Middle frontal gyrus (tissue), 1 donor: ENCODE results near the gene ATG10.

Experiments used
- DNase-seq: peaks from one replicate; pipeline ENCODE4 v3.0.0-alpha.2; 2015; ENCODE audit warnings: low spot score; ENCODE audit errors: extremely low spot score

Gene ATG10

DNA sequence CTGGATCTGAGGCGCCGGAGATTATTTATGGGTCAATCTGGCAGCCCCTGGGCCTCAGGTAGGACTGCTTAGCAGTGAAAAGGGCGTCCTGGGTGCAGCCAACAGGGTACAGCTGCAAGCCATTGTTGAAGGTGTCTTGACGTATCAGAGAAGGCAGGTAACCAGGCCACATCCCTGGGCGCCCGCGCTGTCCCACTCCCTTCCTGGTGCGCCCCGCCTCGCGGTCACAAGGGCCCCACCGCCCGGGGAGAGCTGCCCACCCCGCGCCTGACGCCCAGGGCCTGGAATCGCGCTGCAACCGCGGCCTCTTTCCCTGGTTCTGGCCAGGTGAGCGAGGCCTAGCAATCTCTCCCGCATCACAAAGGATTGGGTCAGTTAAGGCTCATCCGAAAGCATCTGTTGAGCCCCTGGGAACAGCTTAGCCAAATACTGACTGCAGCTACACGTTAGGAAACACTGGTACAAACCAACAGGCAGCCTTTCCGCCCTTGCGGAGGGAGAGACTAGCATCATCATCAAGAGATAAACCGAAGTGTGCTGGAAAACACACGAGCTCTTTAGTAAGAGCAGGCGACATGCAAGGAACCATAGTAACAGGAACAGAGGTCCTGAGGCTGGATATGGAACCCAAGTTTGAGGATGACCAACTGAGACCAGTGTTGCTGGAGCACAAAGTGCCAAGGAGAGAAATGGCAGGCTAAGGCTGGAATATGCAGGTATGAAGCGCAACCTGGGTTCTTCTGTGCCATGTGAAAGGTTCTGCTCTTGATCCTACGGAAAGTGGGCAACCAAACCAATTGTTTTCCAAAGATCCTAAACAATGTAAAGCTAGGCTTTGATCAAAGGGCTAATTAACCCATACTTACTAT is 302.8 kb downstream of the ATG10 start:
- DNase-seq: no peak

DNA sequence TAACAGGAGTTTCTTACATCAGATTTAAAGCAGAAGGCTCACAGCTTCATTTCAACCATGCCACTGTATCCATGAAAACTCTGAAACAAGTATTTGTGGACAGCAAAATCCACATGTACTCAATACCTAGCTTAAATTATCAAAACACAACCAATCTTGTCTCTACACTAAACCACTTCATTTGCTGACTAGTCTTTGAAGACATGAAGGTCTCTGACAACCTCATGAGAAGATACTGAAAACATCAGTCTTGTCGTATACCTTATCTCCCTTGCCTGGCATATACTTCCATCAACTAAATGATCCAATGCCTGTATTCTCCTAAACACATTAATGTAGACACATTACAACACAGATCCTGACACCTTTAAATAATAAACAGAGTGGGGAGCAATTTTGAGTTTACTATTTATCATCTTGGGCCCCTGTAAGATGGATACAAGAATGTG is 303.4 kb downstream of the ATG10 start:
- no peak for DNase-seq

DNA sequence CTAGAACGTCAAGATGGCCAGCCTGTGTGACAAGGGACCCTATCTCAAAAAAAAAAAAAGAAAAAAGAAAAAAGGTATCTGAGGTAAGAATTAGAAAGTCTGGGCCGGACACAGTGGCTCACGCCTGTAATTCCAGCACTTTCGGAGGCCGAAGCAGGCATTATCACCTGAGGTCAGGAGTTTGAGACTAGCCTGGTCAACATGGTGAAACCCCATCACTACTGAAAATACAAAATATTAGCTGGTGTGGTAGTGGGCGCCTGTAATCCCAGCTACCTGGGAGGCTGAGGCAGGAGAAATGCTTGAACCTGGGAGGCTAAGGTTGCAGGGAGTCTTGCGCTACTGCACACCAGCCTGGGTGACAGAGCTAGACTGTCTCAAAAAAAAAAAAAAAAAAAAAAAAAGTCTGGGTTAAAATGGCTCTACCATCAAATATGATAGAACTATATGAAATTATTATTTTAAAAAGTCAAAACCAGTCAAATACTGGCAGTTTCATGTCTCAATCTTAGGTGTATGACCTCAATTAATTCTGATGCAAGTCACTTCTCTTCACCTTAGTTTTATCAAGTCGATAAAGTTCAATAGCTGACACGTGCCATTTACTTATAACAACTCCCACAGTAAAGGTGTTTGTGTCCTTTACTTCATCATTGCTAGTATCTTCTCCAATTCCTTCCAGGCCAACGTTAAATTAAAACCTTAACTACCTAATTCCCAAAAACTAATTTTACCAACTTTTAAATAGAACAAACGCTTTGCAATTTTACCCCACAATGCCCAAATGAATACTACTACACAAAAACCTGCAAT is 305.2 kb downstream of the ATG10 start:
- no peak for DNase-seq

DNA sequence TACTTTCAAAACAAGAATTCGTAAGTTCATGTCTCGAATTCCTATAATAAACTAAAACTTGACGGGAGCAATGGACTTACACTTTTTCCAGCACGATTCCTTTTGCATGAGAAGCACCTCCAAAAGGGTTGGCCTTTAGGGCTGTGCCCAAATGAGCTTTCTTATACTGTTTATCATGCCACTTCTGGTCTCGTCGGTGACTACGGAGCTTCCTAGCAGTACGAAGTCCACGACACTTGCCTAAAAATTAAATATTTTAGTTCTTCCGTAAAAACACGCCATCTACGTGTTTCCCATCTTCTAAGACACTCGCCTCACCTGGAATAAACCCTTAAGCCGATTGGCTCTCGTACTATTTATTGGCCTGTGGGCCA is 305.8 kb downstream of the ATG10 start:
- no peak for DNase-seq

DNA sequence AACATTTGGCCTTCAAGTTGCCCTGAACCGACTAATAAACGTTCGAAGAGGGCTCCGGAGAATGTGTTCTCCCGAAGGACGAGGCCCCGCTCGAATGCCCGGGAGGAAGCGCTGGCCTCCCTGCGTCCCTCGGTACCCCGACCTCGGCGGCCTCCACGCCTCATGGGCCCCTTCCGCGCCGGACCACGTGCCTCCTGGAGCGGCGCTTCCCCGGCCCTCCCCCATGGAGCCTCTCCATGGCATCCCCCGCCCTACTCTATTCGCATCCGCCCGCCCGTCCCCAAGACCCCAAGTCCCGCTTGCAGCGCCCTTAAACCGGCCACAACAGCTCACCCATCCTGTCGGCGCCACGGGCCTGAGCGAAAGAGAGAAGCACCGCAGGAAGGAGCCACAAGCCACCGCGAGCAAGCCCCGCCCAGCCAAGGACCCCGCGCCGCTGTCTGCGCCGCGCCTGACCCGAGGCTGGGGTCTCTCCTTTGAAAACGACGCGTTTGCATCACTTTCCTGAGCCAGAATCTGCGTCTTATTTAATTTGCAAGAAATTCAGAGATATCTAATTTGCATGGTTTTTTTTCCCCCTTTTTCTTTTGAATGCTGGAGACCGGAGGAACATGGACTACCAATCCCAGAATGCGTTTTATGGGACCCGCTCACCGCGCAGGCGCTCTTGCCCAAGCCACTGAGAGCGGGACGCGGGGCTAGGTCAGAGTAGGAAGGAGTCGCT is 306.3 kb downstream of the ATG10 start, which contains the start of gene RPS23:
TSS of gene RPS23 (minus strand) at position 368 of the 724 bp plus-strand sequence. CDS start at position 337, 31 bp downstream.
- DNase-seq: peak; percentile 89

DNA sequence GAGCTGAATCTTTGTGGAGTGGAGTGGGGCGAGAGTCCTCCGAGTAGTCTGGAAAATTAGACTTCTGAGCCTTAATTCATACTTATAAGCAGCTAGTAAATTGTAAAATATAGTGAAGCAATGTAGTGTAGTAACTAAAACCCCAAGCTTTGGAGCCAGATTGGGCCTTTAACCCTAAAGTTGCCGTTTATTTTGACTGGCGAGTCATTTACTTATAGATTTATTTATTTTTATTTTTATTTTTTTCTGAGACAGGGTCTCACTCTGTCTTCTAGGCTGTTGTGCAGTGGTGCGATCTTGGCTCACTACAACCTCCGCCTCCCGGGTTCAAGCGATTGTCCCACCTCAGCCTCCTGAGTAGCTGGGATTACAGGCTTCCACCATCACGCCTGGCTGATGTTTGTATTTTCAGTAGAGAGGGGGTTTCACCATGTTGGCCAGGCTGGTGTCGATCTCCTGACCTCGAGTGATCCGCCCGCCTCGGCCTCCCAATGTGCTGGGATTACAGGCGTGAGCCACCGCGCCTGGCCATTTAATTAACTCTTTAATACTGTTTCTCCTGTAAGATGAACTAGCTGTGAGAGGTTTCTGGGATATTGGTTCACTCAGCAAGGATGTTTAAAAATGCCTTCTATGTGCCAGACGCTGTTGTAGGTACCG is 307.0 kb downstream of the ATG10 start:
- DNase-seq: no peak

DNA sequence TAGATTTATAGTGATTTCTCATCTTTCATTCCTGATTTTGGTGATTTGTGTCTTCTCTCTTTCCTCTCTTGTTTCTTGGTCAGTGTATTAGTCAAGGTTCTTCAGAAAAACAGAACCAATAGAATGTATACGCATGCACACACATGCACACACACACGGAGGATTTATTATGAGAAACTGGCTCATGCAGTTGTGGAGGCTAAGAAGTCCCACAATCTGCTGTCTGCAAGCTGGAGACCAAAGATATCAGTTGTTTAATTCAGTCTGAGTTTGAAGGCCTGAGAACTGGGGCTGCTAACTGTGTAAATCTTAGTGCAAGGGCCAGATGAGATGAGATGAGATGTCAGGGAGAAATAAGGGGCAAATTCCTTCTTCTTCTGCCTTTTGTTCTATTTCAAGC is 312.1 kb downstream of the ATG10 start:
- no peak for DNase-seq

DNA sequence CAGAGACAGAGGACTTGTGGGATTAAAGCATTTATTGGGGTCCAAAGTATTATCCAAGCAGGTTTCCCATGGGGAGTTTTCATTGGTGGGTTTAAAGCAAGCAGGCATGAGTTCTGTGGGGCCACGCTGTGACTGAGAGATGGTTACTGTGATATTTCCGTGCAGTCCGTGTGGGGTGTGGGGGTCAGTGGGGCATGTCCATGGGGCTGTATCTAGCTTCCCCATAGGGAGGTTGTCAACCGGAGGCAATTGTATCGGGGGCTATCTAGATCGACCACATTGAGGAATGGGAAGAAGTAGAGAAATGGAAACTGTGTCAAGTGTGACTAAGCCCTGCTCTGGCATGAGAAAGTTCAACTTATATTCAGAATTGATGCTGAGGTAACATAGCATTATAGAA is 313.4 kb downstream of the ATG10 start:
- no peak for DNase-seq

DNA sequence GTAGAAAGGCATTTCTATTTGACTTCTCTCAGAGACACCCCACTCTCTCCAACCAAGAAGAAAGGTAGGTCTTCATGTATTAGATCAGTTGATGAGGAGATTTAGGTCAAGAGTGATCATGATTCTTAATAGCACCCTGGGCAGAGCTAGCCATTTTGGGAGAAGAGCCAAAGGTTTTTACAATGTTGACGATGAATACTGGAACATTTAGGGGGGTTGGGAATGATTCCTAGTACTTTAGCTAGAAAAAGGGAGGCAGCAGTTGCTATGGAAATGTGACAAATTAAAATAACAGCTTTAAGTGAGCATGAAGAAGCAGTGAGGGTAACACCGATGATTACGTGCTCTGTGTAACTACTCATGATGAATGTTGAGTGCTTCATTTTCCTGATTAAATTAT is 315.8 kb downstream of the ATG10 start:
- DNase-seq: no peak

DNA sequence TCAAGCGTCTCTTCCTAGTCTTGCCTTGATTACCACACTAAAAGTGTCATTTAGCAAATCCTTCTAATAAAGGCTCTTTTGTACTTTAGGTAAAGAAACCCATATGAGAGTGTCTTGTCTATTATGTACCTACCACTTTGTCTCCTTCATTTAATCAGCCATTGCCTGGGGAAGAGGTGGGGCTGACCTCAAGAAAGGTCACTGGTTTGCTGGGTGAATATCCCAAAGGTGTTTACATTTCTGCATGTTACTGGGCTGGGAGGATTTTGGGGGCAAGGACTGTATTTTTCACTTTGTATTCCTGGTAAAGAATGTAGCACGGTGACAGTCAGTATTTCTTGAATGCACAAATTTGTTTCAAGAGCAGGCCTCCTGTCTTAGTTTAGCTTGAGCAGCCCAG is 318.2 kb downstream of the ATG10 start:
- no peak for DNase-seq

DNA sequence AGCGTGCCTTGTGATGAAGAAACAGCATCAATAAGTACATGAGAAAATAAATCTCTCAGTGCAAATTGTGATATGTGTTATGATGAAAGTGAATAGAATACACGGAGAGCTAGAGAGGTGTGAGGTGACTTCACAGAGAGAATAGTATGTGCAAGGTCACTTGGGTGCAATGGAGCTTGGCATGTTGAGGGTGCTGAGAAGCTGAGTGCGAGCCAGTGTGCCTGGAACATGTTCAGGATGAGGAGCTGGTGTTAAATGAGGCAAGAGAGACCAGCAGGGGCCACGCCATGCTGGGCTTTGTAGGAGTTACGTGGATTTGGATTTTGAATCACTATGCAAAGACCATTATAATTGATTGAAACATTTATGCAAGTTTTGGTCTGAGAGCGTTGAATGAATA is 319.1 kb downstream of the ATG10 start:
- DNase-seq: no peak

DNA sequence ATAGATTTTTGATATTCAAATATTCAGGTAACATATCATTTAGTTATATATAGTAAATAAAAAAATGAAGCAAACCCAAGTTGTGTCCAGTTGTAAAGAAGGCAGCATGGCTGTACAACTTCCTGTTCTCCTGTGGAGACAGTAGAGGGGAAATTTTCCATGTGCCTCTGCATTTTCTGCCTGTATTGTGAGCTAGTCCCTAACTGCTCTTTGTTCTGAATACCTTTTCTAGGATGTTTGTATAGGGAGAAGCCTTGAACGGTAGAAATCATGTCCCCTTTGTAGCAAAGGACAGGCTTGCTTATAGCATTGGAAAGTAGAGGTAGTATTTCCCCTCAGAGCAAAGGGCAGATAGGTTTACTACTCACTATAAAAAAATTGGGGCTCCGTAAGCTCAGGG is 319.6 kb downstream of the ATG10 start:
- no peak for DNase-seq

DNA sequence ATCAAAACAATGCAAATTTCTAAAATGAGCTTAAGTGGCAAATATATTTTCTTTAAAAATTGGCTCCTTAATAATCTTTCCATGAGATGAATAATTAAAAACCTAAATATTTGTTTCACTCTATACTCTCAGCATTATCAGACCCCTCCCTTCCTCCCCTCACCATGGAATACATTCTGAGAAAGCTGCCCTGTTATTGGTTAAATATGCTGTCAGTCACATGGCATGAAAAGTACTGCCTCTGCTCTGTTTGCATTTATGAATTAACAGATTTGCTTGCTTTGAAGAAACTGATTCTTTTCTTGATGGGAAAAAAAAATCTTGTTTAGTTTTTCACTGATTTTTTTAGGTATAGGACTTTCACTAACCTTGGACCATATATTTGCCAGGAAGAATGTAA is 323.3 kb downstream of the ATG10 start:
- no peak for DNase-seq

DNA sequence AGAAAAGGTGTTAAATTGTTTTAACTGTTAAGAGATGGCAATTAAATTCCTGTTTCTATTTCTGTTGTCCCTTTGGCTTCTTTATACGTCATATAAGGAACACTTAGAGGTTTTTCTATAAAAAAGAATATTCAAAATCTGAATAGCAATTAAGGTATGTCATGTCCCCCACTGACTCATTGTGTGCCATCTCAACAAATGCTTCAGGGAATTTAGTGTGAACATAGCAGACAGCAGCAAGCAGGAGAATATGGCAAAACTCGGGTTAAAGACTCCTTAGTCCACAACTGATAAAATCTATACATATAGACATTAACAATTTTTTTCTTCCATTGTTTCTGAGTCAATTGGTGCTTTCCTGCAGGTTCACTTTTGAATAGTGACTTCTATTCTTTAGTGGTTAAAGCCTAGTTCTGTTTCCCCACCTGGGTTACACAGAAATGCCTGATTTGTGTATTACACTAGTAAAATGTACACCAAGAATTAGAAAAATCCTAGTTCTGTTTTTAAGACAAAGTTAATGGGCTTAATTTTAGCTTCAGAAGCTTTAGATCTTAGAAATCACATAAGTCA is 324.2 kb downstream of the ATG10 start:
- DNase-seq: no peak

DNA sequence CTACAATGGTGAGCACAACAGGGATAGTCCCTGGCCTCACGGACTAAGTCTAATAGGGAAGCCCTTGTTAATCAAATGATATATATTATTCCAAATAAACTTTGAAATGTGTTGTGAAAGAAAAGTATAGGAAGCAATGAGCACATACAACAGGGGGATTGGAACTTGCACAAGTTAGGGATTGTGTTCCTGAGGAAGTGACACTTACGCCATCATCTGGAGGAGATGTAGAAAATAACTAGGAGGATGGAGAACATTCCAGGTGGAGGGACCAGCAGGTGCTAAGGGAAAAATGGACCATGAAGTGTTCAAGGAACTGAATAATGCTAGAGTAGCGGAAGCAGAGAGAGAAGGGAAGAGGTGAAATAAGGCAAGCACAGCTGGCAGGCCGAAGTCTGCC is 325.1 kb downstream of the ATG10 start:
- no peak for DNase-seq

DNA sequence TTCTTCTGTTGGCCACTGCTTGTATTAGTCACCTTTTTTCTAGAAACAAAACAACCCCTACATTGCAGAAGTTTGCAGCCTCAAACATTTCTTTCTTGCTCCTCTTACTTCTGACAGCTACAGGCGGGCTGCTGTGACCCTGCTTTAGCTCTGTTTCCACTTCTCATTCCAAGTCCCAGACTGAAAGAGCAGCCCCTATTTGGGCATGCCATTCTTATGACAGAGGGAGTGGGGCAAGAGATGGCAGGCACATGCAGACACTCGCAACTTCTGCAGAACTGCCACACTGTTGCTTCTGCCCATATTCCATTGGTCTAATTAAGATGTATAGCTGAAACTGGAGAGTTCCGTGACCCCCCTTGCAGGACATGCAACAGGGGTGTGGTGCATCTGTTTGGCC is 325.9 kb downstream of the ATG10 start:
- DNase-seq: no peak

DNA sequence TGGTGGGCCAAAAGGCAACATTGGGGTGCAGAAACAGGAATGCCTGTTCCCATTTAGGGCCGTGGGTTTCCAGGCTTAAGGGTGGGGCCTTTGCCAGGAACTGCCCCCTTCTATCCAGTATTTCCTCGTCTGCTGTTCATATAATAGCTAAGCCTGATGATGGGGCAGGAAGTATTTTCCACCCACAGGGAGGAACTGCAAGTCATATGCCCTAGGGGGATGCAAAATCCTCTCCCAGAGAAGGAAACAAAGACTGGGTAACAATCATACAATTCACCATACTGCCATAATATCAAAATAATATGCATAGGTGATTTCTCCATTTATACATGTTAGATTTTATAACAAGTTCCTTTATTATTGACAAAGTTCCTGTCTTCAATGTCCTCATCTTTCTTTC is 326.8 kb downstream of the ATG10 start:
- no peak for DNase-seq

DNA sequence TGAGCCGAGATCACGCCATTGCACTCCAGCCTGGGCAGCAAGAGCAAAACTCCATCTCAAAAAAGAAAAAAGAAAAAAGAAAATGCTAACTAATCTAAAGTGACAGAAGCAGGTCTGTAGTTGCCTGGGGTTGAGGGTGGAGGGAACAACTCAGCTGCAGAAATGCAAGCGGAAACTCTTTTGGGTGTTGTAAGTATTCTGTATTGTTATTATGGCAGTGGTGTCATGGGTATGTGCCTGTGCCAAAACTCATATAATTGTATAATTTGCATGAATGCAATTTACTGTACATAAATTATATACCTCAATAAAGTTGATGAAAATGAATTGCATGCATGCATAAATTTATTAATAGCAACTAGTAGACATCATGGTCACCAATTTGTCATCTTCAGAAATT is 329.4 kb downstream of the ATG10 start:
- DNase-seq: no peak
